HG03108 (cell line): ENCODE results near the gene KSR2.

Experiments
- ATAC-seq: cut with Tn5 transposase; IDR thresholded peaks from one replicate; pipeline ENCODE4 v1.9.1; 2021; ENCODE audit warnings: moderate library complexity; ENCODE audit not compliant: unreplicated experiment

KSR2 gene

GRCh38 chr12:117507548-117507947, 461.2 kb downstream of the KSR2 start:
- no peak for ATAC-seq

- ATAC-seq, result no peak
Measured at GRCh38 chr12:117506333-117506732, 462.5 kb downstream of the KSR2 start.

- no peak for ATAC-seq
Measured at GRCh38 chr12:117502633-117503032, 466.2 kb downstream of the KSR2 start.

- ATAC-seq, result no peak
Measured at GRCh38 chr12:117502233-117502632, 466.6 kb downstream of the KSR2 start.

- no peak for ATAC-seq
Measured at GRCh38 chr12:117501076-117501869, 467.5 kb downstream of the KSR2 start.

- no peak for ATAC-seq
Measured at GRCh38 chr12:117499759-117500485, 468.9 kb downstream of the KSR2 start.

GRCh38 chr12:117498880-117499279, 469.9 kb downstream of the KSR2 start:
- ATAC-seq, result no peak

GRCh38 chr12:117498256-117498655, 470.5 kb downstream of the KSR2 start:
- no peak for ATAC-seq

GRCh38 chr12:117497407-117497806, 471.4 kb downstream of the KSR2 start:
- no peak for ATAC-seq

- ATAC-seq, result no peak
Measured at GRCh38 chr12:117494833-117495655, 473.7 kb downstream of the KSR2 start.

- no peak for ATAC-seq
Measured at GRCh38 chr12:117491711-117492110, 477.1 kb downstream of the KSR2 start.

- no peak for ATAC-seq
Measured at GRCh38 chr12:117490130-117490529, 478.7 kb downstream of the KSR2 start.

GRCh38 chr12:117489671-117490070, 479.1 kb downstream of the KSR2 start:
- ATAC-seq, result no peak

GRCh38 chr12:117486840-117487659, 481.7 kb downstream of the KSR2 start:
- no peak for ATAC-seq

GRCh38 chr12:117485984-117486839, 482.6 kb downstream of the KSR2 start:
- no peak for ATAC-seq

- ATAC-seq, result no peak
Measured at GRCh38 chr12:117484901-117485300, 483.9 kb downstream of the KSR2 start.

- ATAC-seq, result no peak
Measured at GRCh38 chr12:117483501-117483900, 485.3 kb downstream of the KSR2 start.

GRCh38 chr12:117481470-117481869, 487.3 kb downstream of the KSR2 start:
- ATAC-seq, result no peak

GRCh38 chr12:117476341-117476740, 492.4 kb downstream of the KSR2 start:
- ATAC-seq, result no peak

GRCh38 chr12:117473856-117474255, 494.9 kb downstream of the KSR2 start:
- no peak for ATAC-seq
